Amniotic stem cell (primary cell): Measurements from ENCODE around the gene POLN.
A peak's percentile ranks its signal among the peaks of the same experiment; 100 is the strongest.

Experiments used
- DNase-seq: peaks from one replicate; lab custom pipeline; 2025; lab: John Stamatoyannopoulos, UW

POLN gene

DNA sequence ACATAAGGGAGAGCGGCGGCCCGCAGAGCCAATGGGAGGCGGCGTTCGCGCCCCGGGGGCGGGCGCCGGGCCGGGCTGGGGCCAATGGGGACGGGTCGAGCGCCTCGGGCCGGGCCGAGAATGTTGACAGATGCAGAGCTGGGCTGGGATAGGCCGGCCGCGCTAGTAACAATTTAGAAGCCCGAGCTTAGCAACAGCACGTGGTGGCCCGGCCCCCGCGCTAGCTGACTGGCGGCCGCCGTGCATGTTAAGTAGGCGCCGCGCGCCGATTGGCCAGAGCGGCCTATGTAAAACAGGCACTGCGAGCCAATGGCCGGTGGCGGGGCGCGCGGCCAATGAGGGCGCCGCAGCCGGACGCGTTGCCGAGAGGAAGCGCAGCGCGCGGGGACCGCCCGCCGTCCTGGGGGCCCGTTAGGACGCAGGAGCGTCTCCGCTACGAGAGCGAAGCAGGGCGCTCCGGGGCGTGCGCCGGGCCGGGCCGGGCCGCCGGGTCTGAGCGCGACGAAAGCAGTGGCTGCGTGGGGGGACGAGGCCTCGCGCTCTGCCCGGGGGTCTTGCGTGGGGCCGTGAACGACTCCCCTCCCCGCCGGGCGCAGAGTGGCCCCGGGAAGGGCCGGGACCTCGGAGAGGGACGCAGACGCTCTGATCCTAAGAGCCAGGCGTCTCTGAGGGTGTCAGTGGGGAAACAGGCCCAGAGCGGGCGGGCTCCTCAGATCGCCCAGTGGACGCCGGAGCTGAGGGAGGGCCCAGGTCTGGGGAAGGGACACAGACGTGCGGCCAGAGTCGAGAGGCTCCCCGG is 20.4 kb upstream of the POLN start:
- DNase-seq, result peak; percentile 99

DNA sequence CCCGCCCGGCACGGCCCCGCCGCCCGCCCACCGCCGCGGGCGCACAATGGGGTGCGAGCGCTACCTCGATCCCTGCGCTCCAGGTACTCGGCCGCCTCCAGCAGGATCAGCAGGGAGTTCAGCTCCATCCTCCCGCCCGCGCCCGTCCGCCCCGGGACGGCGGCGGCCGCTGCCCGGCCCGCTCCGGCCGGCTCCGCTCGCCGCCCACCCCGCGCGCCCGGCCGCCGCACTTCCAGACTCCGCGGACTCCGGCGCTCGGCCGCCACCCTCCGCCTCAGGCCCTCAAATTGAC is 19.9 kb upstream of the POLN start, which contains the start of gene MXD4:
Gene MXD4, minus strand, starts transcription at position 257 of the 292 bp plus-strand sequence. Its CDS starts 129 bp downstream, at position 128.
- no peak for DNase-seq

DNA sequence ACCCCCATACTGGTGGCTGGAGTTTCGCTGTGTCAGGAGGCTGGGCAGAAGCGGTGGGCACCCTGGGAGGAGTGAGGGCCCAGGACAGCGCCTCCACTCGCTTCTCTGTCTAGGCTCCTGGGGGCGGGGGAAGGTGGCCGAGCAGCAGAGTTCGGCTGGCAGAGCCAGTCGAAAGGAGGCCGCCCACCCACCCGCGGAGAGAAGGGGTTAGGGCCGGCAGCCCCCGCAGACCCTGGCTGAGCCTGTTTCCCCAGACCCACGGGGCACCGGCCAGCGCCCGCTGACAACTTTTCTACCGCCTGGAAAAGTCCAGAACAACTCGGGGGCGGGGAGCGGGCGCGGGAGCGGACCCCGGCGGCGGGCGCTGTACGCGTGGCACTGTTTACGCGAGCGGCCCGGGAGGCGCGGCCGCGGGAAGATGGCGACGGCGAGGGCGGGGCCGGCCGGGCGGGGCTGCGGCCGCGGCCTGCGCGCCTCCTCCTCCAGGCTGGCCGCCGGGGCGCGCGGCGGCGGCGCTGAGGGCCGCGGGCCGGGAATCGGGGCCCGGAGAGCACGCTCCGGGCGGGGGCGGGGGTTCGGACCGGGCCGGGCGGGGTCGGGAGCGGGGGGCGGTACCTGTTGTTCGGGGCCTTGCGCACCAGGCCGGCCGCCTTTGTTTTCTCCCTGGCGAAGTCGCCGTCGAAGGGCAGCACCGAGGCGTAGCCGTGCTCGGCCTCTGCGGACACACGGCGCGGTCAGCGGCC is 19.4 kb upstream of the POLN start:
- DNase-seq, result no peak

DNA sequence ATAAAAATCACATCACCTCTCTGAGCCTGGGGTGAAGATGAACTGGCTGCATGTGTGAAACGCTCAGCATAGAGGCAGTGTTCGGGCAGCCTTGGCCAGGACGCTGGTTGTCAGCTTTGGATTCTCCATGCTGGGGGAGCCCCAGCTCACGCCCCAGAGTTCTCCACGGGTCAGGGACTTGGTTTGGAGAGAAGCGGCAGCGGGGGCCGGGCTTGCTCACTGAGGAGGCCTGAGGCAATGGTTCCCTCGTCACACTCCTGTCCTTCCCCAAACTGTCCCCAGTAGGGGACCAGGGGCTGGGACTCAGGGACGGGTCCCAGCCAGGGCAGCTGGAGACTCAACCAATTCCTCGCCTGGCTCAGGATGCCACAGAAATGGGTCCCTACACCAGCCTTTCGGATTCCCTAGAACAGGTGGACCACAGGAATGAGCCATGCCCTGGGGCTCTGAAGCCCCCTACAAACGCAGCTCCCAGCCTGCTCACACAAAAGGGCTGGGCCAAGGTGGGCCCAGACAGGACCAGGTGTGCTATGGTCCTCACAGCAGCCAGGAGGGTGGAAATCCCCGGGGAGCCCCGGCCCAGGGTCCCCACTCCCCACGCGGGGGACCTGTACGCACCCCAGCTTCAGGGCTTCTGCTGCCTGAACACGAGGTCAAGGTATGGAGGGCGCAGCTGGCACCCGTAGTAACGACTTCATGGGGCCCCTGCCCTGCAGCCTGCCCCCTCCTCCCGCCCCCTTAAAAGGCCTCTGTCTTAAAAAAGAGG is 18.6 kb upstream of the POLN start:
- DNase-seq, result no peak

DNA sequence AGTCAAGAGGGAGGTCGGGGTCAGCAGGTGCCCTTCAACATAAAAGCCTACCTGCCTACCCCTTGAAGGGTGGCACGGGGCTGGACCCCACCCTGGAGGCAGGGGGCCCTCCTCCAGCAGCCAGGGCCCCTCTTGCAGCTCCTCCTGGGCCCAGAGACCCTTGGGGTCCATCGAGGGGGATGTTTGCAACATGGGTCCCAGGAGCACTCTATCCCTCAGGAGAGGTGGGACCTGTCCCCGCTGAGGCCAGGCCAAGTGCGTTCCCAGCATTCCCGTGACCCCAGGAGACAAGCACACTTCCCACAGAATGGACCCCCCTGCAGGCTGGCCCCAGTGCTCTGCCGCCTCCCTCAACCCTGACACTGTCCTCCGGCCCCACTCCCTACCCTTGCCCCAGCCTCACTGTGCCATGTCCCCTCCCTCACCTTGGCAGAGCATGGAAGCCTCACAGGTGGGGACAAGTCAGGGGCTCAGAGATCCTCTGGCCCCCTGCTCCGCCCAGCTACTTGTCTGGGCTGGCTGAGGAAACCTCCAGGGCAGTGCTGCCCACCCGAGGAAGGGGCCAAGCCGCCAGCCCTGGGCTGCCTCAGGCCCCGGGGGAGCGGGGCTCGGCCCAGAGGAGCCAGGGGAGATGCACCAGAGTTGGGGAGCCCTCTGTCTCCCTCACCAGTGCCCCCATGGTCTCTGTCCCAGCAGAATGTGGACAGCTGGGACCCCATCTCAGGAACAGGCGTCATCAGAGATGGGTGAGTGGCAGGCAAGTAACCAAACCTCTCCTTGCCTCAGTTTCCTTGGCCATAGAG is 17.8 kb upstream of the POLN start:
- DNase-seq, result no peak

DNA sequence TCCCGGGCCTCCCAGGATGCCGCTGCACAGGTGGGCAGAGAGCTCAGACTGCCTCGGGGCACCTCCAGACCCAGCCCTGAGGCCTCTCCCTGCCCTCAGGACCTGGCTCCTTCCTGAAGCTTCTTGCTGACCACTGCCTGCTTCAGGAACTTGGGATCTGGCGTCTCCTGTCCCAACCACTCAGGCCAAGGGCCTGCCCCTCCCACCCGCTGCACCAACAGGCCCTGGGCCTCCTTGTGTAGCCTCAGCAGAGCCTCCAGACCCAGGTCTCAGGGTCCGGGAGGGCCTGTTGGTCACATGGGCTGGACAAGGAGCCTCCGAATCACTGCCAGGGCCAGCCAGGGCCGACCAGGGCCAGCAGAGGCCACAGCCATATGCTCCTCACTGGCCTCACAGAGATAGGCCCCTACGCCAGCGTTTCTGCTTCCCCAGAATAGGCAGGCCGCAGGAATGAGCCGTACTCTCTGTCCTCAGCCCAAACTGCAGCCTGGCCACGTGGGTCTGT is 17.2 kb upstream of the POLN start:
- DNase-seq, result no peak

DNA sequence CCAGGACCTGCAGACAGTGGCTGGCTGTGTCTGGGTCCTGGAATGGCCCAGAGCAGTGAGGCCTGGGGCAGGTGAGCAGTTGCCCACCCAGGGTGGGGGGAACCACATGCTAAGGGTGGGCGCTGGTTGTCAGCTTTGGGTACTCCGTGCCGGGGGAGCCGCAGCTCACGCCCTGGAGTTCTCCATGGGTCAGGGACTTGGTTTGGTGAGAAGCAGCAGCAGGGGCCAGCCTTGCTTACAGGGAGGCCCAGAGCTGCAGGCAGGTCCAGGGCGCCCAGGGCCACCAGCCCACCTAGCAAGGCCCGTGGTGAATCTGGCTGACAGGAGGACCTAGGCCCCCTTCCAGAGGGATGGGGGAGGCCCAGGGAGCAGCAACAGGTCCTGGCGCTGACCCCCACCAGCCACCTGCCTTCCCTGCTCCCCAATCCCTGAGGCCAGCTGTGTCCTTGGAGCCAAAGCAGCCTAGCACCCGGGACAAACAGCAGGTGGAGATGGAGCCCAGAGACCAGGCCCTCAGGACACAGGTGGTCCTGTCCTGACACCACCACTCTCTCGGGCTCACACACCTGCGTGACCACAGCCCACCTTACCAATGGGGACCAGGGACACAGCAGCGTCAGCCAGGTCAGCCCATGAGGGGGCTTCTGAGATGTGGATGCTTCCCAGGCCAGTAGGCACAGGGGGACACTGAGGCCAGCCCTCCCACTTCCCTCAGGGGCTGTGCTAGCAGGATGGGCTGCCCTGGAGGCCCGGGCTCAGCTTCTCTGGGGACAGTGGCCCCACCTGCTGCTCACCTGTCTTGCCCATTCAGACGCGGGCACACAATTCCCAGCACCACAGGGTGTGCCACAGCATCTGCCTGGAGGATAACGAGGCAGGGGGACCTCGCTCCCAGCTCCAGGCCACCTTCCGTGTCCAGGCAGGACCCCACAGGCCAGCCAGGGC is 16.4 kb upstream of the POLN start:
- no peak for DNase-seq

DNA sequence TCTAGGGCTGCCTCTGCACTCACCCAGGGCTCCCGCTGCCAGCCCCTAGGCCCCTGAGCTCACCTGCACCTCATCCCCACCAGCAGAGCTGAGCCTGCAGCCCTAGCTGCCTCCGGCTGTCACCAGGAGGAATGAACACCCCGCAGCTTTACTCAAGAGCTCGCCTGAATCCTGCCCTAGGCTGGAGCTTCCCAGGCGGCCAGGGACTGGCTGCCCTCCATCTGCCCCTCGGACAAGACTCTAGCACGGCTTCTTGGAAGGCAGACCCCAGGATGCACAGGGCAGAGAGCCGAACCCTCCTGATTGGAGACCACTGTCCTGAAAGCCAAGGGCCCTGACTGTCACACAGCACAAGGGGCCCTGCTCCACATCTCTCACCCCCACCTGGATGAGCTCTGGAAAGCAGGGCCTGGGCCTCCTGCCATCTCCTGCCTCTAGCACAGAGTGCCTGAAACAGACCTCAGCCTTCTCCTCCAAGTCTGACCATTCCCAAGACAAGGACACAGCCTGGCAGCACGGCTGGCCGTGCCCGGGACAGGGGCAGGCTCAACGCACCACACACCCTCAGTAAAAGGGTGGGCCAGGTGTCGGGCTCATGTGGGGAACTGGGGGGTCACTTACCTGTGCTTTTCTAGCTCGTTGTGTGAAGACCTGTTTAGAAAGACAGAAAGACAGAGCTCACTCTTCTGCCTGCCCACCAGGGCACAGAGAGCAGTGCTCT is 15.6 kb upstream of the POLN start:
- no peak for DNase-seq

DNA sequence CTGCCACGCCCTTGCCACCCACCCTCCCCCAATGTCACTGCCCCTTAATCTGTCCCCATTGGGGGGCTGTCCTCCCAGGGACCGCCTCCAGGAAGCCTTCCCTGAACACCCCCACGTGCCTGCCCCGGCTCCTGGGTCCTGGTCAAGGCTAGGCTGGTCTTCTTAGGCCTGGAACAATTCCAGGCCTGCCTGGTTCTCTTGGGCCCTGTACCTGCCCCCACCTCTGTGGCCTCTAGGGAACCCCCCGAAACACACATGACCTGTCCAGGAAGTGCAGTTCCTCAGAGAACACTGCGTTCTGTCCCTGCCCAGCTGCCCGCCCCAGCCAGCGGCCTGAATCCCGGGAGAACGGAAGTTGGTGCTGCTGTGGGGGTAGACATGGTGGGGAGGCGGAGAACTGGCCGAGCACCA is 14.9 kb upstream of the POLN start:
- no peak for DNase-seq

DNA sequence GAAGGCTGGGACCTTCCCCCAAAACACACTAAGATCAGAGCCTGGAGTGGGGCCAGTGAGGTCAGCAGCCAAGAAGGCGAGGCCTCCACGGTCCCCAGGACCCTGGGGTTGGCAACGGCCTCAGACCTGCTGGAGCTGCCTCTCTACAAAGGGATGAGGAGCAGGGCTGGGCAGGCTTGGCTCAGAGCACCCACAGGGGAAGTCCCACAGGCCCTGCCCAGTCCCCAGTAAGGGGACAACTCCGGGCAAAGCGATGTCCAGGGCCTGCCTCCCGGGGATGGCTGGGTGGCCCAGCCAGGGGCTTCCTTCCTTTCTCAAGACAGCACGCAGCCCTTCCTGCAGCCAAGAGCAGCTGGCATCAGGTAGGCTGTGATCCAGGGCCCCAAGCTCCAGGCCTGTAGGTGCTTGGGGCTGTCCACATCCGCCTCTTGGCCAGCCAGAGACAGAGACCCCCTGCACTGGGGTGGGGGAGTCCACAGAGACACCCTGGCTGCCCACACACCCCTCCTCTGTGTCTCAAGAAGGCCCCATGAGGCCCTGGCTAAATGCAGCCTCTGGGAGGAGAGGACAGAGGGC is 14.3 kb upstream of the POLN start:
- DNase-seq, result no peak

DNA sequence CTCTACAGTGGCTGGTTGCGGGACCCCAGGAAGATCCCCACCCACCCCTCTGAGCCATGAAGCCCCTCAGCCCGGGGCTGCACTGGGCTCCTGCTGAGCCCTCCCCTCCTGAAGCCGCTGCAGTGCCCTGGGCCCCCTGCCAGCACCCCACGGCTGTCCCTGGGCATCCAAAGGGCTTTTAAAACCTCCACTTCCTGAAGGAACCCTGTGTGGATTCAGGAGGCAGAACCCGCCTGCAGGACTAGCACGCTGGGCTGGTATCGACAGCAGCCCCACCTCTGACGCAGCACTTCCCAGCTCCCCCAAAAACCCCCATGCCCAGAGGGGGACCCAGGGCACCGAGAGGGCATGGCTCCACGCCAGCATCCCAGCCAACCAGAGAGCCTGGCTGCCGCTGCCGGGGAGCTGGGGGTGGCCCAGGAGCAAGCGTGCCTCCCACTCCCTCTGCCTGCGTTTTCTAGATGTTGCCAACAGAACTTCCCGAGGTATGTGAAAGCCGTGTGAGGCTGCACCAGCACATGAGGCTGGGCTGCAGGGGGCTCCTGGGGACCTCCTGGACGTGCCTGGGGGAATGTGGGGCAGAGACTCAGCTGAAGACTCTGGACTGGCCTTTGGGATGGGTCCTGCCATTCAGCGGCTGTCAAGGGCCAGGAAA is 13.7 kb upstream of the POLN start:
- DNase-seq, result no peak

DNA sequence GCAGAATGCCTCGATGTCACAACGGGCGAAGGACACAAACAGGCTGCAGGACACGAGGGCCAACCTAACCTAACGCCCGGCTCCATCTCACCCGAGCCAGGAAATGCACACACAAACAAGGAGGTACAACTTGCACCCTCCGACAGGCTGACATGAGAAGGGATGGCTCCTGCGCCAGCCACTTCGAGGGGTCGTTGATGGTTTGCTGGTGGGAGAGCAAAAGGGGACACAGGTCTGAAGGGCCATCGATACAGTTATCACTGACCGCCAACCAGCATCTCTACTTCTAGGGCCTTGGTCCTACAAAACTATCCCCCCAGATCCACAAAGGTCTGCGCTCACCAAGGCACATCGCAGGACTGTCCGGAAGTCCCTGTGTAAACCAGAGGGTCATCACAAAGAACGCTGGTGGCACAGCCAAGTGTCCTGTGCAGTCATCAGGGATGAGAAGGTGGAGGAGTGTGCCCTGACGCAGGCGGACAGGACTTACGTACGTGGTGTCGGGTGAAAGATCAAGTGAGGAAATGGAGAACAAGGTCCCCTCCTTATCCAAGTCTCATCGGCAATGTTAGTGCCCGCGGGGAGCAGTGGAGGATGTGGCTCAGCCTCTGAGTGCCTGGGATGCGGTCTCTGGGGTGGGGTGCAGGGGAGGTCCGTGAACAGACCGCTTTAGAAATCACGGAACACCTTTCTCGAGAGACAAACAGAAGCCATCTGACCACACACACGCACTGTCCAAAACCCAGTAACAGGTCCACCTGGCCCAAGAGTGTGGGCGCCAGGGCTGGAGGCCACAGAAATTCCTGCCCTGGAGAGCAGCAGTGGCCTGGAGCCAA is 13.0 kb upstream of the POLN start:
- no peak for DNase-seq

DNA sequence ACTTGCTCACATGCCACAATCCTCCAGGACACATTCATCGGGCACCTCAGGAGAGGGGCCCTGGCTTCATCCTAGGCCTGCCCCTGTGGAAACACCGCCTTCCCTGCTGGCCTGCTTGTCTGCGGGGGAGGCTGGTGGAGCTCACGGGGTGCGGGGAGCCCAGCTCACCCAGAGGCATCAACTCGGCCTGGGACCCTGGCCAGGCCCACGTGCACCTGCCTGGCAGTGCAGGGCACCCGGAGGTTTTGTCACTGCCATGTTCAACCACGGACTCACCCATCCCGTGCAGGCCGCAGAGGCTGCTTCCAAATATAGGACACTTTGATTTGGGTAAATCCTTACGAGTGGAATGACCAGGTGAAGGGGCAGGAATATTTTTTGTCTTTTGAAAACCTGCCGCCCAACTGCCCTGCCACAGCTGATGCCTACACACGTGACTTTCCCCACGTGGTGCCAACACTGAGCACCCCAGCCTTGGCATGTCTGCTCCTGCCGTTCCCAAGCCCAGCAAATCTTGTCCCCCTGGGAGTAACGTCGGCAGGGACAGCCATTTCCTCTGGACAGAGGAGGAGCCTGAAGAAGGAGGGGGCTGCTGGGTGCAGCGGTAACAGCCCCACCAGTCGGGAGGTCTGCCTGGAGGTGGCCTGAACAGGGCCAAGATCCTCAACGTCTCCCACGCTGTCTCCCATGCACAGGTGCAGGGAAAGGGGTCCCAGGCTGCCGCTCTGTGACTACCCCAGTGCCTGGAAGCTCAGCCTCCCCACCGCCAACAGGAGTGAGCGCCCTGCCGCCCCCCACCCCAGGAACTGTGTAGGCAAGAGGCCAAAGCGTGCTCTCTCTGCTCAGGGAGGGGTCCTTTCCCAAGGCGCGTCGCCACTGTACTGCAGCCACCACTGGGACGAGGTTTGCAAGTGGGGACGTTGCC is 11.5 kb upstream of the POLN start:
- no peak for DNase-seq

DNA sequence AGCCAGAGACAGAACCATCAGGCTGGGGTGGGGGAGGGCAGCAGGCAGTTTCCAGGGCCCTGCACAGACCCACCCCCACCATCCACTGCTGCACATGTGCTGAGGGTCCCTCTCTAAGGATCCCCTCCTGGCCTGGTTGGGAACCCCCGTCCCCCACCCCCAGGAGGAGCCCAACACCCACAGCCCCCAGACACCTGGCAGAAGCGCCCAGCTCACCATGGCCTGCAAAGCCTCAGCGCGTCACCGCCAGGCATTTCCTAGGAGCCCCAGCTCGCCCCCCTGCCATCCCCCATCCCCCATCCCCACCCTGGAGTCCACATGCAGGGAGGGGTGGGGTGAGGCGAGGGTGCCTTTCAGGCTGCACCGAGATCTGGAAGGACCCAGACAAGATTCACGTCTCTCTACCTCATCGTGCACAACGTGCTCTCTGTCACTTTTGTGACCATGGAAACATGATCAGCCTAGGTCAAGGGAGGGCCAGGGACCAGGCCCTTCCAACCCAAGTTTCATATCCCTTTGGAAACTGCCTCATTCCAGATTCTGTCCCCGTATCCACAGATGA is 10.7 kb upstream of the POLN start:
- DNase-seq, result no peak

DNA sequence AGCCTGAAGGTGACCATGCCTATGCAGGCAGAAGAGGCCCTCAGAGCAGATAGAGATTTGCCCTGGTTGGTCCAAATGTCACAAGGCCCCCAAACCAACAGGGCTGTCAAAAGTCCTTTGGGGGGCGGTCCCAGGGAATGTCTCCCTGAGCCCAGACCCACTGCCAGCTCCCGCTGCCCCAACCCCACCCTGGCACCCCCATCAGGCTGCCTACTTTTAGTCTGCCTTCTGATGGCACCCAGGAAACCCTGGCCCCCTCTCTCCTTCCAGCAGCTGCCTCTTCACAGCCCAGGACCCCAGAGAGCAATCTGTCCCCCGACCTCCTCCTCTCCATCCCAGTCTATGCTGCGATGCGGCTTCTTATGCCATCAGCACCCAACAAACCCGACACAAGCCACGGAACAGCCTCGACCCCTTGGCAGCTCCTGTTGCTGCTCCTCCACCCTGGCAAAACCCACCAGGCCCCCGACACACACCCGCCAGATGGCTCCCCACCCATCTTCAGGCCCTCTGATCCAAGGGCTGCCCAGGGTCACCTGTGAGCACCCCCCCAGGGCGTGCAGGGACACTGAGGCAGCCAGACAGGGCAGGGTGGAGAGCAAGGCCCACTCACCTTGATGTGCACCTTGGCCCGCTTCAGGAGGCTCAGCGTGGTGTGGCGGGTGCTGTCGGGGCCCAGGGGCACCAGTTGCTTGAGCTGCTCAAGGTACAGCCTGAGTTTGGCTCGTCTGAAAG is 10.0 kb upstream of the POLN start:
- no peak for DNase-seq
